NCI-H128 (cell line): ENCODE data around the gene HTRA3.
"Not testable (repeated sequence)": the region's sequence is repeated elsewhere in the genome, so short reads cannot be mapped to it uniquely, and the experiment has no call there.

Experiments
- DNase-seq: peaks from one replicate; lab custom pipeline; 2025; ENCODE audit not compliant: unreplicated experiment; lab: John Stamatoyannopoulos, UW

Gene HTRA3

GRCh38 chr4:8338351-8338961, 68.9 kb downstream of the HTRA3 start:
- no peak for DNase-seq

- no peak for DNase-seq
Measured at GRCh38 chr4:8340781-8341241, 71.3 kb downstream of the HTRA3 start.

GRCh38 chr4:8341281-8341680, 71.7 kb downstream of the HTRA3 start:
- not testable (repeated sequence) for DNase-seq

GRCh38 chr4:8341691-8342090, 72.1 kb downstream of the HTRA3 start:
- no peak for DNase-seq

- no peak for DNase-seq
Measured at GRCh38 chr4:8342651-8343261, 73.2 kb downstream of the HTRA3 start.

- DNase-seq = no peak
Measured at GRCh38 chr4:8343262-8343966, 73.9 kb downstream of the HTRA3 start.

- DNase-seq = no peak
Measured at GRCh38 chr4:8343967-8344331, 74.4 kb downstream of the HTRA3 start.

- DNase-seq = no peak
Measured at GRCh38 chr4:8344377-8344776, 74.8 kb downstream of the HTRA3 start.

GRCh38 chr4:8345053-8345945, 75.7 kb downstream of the HTRA3 start:
- no peak for DNase-seq

GRCh38 chr4:8345946-8346814, 76.6 kb downstream of the HTRA3 start:
- no peak for DNase-seq

- DNase-seq = no peak
Measured at GRCh38 chr4:8346838-8347605, 77.5 kb downstream of the HTRA3 start.

GRCh38 chr4:8347660-8348059, 78.1 kb downstream of the HTRA3 start:
- no peak for DNase-seq

GRCh38 chr4:8348071-8348470, 78.5 kb downstream of the HTRA3 start:
- no peak for DNase-seq

- DNase-seq = not testable (repeated sequence)
Measured at GRCh38 chr4:8349236-8349635, 79.7 kb downstream of the HTRA3 start.

- no peak for DNase-seq
Measured at GRCh38 chr4:8349664-8350236, 80.2 kb downstream of the HTRA3 start.

GRCh38 chr4:8350352-8350751, 80.8 kb downstream of the HTRA3 start:
- DNase-seq = no peak

- DNase-seq = no peak
Measured at GRCh38 chr4:8350841-8351461, 81.4 kb downstream of the HTRA3 start.

GRCh38 chr4:8351931-8352367, 82.4 kb downstream of the HTRA3 start:
- no peak for DNase-seq
